ENCODE results near the gene FBXO38. TPM values are rescaled to one million over a fixed set of nuclear protein-coding genes. Genes with fewer than 3 reads are reported as not detected.

Gene FBXO38
- total RNA-seq, 1 donor from 2014 or later, result 38.8 TPM

DNA sequence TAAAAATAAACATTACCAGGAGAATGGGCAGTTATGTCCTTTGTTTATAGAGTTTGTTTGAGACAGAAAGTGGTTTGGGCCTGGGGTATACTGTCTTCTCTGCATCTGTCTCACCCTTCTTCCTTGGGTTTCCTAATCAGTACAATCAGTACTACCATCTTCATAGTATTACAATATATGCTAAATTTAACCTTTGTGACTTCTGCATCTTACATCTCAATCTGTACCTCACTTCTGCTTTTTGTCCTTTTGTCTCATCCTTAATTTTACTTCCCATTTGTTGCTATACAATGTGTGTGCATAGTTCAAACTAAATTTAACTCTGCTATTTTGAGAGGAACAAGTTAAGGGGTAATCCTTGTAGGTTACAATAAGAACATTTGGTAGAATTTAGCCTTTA lies 19.6 kb downstream of the FBXO38 start:
- H3K36me3 Mint-ChIP-seq (ENCODE audit: low read depth, unreplicated experiment), result peaks cover 6% of the 10 kb centered on the region

DNA sequence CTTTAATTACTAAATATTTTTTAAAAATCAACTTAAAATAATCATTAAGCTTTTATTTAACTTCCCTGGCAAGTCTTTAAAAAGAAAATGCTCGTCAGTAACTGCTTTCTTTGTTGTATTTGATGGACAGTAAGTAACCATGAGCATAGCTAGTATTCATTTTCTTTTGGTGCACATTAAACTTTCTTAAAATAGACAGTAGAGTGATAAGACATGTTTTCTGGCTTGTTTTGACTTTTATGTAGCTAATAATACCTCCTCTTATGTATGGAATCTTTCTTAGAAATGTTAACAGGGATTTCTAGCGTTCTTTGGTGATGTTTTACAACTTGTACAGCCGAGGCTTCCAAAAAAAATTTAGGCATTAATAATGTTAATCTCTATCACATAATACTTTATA lies 22.6 kb downstream of the FBXO38 start:
- Mint-ChIP-seq H3K36me3 (ENCODE audit: low read depth, unreplicated experiment) (peaks cover 15% of the 10 kb centered on the region), H3K9me3 (ENCODE audit: unreplicated experiment) (no peaks in the 10 kb centered on the region), H3K4me3 (ENCODE audit: unreplicated experiment) (no peak overlapping the region), H3K4me1 (ENCODE audit: low read depth, unreplicated experiment) (no peaks in the 10 kb centered on the region), H3K27ac (ENCODE audit: unreplicated experiment) (no peak overlapping the region), H3K27me3 (ENCODE audit: low read depth, unreplicated experiment) (no peaks in the 10 kb centered on the region)
- H3K9ac ChIP-seq (ENCODE audit: low read length), result no peak overlapping the region
- H3K9me3 ChIP-seq (ENCODE audit: insufficient read depth, low read depth, low read length), result no peaks in the 10 kb centered on the region
- H3K79me2 ChIP-seq (ENCODE audit: insufficient read depth, low read length), result no peaks in the 10 kb centered on the region
- H3K4me2 ChIP-seq (ENCODE audit: low read length), result no peak overlapping the region
- no peak for DNase-seq (ENCODE audit: low read depth)
- H4K20me1 ChIP-seq (ENCODE audit: insufficient read depth, low read length), result no peaks in the 10 kb centered on the region
- H3K27ac ChIP-seq (ENCODE audit: low read depth, low read length), result no peak overlapping the region
- peaks cover 56% of the 10 kb centered on the region for H3K36me3 ChIP-seq (ENCODE audit: insufficient read depth, low read length)
- peaks cover 6% of the 10 kb centered on the region for H3K4me1 ChIP-seq (ENCODE audit: insufficient read depth, low read length)
- no peak overlapping the region for H2AFZ ChIP-seq (ENCODE audit: low read depth, low read length)
- H3K4me3 ChIP-seq (ENCODE audit: insufficient read depth, low read depth, low read length), result no peak overlapping the region
- H3K27me3 ChIP-seq (ENCODE audit: insufficient read depth, low read length), result no peaks in the 10 kb centered on the region
- FAIRE-seq, result no peak
- no peak for TF ChIP-seq EZH2 (IDR thresholded peaks at IDR 0.05; ENCODE audit: insufficient read depth, low read length)
- TF ChIP-seq, protein P1, sequence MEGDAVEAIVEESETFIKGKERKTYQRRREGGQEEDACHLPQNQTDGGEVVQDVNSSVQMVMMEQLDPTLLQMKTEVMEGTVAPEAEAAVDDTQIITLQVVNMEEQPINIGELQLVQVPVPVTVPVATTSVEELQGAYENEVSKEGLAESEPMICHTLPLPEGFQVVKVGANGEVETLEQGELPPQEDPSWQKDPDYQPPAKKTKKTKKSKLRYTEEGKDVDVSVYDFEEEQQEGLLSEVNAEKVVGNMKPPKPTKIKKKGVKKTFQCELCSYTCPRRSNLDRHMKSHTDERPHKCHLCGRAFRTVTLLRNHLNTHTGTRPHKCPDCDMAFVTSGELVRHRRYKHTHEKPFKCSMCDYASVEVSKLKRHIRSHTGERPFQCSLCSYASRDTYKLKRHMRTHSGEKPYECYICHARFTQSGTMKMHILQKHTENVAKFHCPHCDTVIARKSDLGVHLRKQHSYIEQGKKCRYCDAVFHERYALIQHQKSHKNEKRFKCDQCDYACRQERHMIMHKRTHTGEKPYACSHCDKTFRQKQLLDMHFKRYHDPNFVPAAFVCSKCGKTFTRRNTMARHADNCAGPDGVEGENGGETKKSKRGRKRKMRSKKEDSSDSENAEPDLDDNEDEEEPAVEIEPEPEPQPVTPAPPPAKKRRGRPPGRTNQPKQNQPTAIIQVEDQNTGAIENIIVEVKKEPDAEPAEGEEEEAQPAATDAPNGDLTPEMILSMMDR (IDR thresholded peaks at IDR 0.05; ENCODE audit: insufficient read depth, low read depth, low read length), result no peak

More for the DNA sequence above, 19.6 kb downstream of the FBXO38 start:
- no peaks in the 10 kb centered on the region for H3K9me3 Mint-ChIP-seq (ENCODE audit: unreplicated experiment)
- no peak overlapping the region for H3K27ac Mint-ChIP-seq (ENCODE audit: unreplicated experiment)
- H3K4me1 Mint-ChIP-seq (ENCODE audit: low read depth, unreplicated experiment), result peaks cover 9% of the 10 kb centered on the region
- Histone ChIP-seq H3K4me2 (ENCODE audit: low read length) (no peak overlapping the region), H3K79me2 (ENCODE audit: insufficient read depth, low read length) (no peaks in the 10 kb centered on the region), H3K4me3 (ENCODE audit: insufficient read depth, low read depth, low read length) (no peak overlapping the region), H3K9ac (ENCODE audit: low read length) (no peak overlapping the region), H2AFZ (ENCODE audit: low read depth, low read length) (no peak overlapping the region), H3K27me3 (ENCODE audit: insufficient read depth, low read length) (no peaks in the 10 kb centered on the region), H3K4me1 (ENCODE audit: insufficient read depth, low read length) (peaks cover 13% of the 10 kb centered on the region), H3K9me3 (ENCODE audit: insufficient read depth, low read depth, low read length) (no peaks in the 10 kb centered on the region), H3K36me3 (ENCODE audit: insufficient read depth, low read length) (peaks cover 49% of the 10 kb centered on the region), H4K20me1 (ENCODE audit: insufficient read depth, low read length) (no peaks in the 10 kb centered on the region), H3K27ac (ENCODE audit: low read depth, low read length) (no peak overlapping the region)
- no peak for FAIRE-seq
- TF ChIP-seq, protein P1 (IDR thresholded peaks at IDR 0.05; ENCODE audit: insufficient read depth, low read depth, low read length), result no peak
- TF ChIP-seq EZH2 (IDR thresholded peaks at IDR 0.05; ENCODE audit: insufficient read depth, low read length), result no peak
- H3K4me3 Mint-ChIP-seq (ENCODE audit: unreplicated experiment), result no peak overlapping the region
- DNase-seq (ENCODE audit: low read depth), result no peak
- H3K27me3 Mint-ChIP-seq (ENCODE audit: low read depth, unreplicated experiment), result no peaks in the 10 kb centered on the region

DNA sequence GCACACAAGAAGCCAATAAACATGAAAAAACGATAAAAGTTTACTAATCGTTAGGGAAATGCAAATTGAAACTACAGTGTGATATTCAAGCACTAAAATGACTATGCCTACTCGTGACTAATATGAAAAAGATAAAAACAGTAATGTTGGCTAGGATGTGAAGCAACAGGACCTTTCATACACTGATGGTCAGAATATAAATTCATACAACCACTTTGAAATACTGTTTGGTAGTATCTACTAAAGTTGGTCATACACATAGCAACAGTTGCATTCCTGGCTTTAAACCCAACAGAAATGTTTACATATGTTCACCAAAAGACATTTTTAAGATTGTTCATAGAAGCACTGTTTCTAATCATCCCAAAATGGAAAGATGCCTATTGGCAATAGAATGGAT lies 24.3 kb downstream of the FBXO38 start:
- H3K79me2 ChIP-seq (ENCODE audit: insufficient read depth, low read length), result no peaks in the 10 kb centered on the region
- H3K4me2 ChIP-seq (ENCODE audit: low read length), result no peak overlapping the region
- DNase-seq (ENCODE audit: low read depth) (no peak), FAIRE-seq (no peak)
- Mint-ChIP-seq H3K4me1 (ENCODE audit: low read depth, unreplicated experiment) (no peaks in the 10 kb centered on the region), H3K27ac (ENCODE audit: unreplicated experiment) (no peak overlapping the region), H3K4me3 (ENCODE audit: unreplicated experiment) (no peak overlapping the region), H3K9me3 (ENCODE audit: unreplicated experiment) (no peaks in the 10 kb centered on the region), H3K27me3 (ENCODE audit: low read depth, unreplicated experiment) (no peaks in the 10 kb centered on the region), H3K36me3 (ENCODE audit: low read depth, unreplicated experiment) (peaks cover 14% of the 10 kb centered on the region)
- no peaks in the 10 kb centered on the region for H3K9me3 ChIP-seq (ENCODE audit: insufficient read depth, low read depth, low read length)
- H2AFZ ChIP-seq (ENCODE audit: low read depth, low read length), result no peak overlapping the region
- no peaks in the 10 kb centered on the region for H3K27me3 ChIP-seq (ENCODE audit: insufficient read depth, low read length)
- H4K20me1 ChIP-seq (ENCODE audit: insufficient read depth, low read length), result no peaks in the 10 kb centered on the region
- no peak overlapping the region for H3K4me3 ChIP-seq (ENCODE audit: insufficient read depth, low read depth, low read length)
- H3K27ac ChIP-seq (ENCODE audit: low read depth, low read length), result no peak overlapping the region
- H3K9ac ChIP-seq (ENCODE audit: low read length), result no peak overlapping the region
- TF ChIP-seq, protein P1 (IDR thresholded peaks at IDR 0.05; ENCODE audit: insufficient read depth, low read depth, low read length), result no peak
- no peak for TF ChIP-seq EZH2 (IDR thresholded peaks at IDR 0.05; ENCODE audit: insufficient read depth, low read length)
- H3K36me3 ChIP-seq (ENCODE audit: insufficient read depth, low read length), result peaks cover 59% of the 10 kb centered on the region
- H3K4me1 ChIP-seq (ENCODE audit: insufficient read depth, low read length), result no peaks in the 10 kb centered on the region
